GM18517 (cell line): ENCODE measurements around the gene GLDC.

Experiments used
- ATAC-seq: cut with Tn5 transposase; IDR thresholded peaks from one replicate; pipeline ENCODE4 v1.9.1; 2021; ENCODE audit warnings: mild to moderate bottlenecking, moderate library complexity; ENCODE audit not compliant: unreplicated experiment

The GLDC gene

GRCh38 chr9:6665628-6666027 is 20.1 kb upstream of the GLDC start:
- no peak for ATAC-seq

- ATAC-seq: no peak
Observed at GRCh38 chr9:6664204-6664680, 18.7 kb upstream of the GLDC start.

- no peak for ATAC-seq
Observed at GRCh38 chr9:6660512-6660911, 15.0 kb upstream of the GLDC start.

- ATAC-seq: no peak
Observed at GRCh38 chr9:6658628-6659353, 13.3 kb upstream of the GLDC start.

DNA sequence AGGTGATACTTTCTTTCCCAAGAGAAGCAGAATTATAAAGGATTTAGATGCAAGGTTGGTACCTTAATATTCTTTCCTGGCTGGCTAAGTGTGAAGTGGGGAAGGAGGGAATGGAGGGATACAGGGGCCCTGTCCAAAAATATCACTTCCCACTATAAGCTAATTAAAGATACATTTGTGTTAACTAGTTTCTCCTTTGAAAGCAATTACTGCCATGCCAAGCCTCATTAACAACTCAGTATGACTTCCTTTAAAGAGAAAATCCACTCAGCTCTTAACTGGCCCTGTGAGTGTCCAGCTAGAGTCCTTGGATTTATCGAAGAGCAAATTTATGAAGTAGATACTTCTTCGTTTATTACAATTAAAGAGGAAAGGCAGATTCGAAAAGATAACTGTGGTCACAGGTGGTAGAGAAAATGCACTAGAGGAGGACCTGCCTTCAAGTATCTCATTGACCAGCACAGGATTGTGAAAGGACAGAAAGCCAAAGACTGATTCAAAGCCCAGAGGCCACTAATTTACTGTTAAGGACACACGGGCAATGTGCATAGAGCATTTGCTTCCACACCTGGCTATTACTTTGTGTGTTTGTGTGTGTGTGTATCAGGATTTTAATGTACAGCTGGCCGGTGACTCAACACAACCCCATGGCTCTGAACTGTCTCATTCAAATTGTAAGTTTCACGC is 11.2 kb upstream of the GLDC start:
- ATAC-seq: no peak

GRCh38 chr9:6655036-6655435 is 9.5 kb upstream of the GLDC start:
- ATAC-seq: peak; percentile 96

DNA sequence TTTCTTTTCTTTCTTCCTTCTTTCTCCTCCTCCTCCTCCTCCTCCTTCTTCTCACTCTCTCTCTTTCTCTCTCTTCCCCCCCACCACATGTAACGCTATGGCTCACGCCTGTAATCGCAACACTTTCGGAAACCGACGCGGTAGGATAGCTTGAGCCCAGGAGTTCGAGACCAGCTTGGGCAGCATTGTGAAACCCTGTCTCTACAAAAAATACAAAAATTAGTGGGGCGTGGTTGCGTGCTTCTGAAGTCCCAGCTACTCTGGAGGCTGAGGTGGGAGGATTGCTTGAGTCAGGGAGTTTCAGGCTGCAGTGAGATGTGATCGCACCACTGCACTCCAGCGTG is 736 bp upstream of the GLDC start:
- peak; percentile 38 for ATAC-seq

GRCh38 chr9:6645105-6645354 is 499 bp downstream of the GLDC start:
- peak; percentile 25 for ATAC-seq

DNA sequence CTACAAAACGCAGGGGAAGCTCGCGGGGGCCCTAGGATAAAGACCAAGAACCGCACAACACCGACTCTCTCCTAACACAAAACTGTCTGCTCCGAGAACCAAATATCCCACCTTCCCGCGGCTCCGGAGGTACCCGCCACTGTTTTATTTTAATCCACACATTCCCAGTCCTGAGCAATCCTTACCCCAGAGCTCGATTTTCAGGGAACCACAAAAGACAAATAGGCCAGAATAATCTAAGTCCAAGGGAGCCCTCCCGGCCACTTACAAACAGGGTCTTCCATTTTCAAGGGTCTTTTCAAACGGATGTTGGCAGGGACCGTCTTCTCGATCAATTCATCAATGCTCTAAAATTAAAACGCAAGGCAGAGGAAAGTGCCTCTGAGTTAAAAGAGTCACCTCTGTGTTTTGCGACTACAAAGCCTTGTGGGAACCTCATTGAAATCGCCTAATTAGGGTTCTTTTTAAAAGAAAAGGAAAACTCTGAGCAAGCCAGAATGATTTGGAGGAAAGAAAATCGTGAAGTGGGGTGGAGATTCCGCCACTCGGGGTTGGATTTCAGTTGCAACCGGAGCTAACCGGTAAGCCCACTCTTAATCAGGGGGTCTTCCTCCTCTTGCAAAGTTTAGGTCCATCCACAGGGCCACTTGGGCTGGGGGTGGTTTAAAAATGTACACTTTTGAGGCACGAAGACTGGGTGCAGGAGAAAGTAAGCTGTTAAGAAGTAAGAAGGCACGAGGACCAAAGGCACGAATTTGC is 1.0 kb downstream of the GLDC start:
- ATAC-seq: no peak

DNA sequence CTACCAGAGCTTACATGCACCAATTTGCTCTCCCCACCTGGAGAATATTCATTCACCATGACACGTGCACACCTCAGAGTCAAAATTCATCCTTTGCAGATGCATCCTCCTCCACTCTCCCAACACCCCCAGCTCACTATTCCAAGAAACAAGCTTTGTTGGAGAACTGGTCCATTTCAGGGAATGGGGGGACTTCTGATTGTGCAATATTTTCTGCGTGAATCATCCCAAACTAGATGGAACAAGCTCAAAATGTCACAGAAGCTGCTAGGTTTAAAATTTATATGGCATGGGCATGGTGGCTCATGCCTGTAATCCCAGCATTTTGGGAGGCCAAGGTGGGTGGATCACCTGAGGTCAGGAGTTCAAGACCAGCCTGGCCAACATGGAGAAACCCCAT is 3.6 kb downstream of the GLDC start:
- ATAC-seq: no peak

DNA sequence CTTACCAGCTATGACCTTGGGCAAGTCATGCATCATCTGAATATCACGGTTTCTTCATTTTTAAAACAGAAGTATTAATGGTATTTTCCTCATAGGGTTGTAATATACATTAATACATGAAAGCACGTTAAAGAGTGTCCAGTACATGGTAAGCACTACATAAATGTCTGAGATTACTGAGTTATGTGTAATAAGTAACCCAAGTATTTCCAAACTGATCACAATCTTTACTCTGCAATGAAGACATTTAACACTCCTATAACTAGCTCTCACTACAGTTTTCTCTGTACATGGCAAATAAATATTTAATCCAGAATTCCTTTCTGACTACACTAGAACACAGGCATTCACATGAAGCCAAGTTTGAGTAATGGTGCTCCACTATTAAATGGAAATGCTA is 4.0 kb downstream of the GLDC start:
- no peak for ATAC-seq

- no peak for ATAC-seq
Observed at GRCh38 chr9:6641056-6641455, 4.5 kb downstream of the GLDC start.

- no peak for ATAC-seq
Observed at GRCh38 chr9:6640268-6641051, 5.1 kb downstream of the GLDC start.

- no peak for ATAC-seq
Observed at GRCh38 chr9:6639622-6640021, 5.9 kb downstream of the GLDC start.

GRCh38 chr9:6634444-6634843 is 11.1 kb downstream of the GLDC start:
- no peak for ATAC-seq

- ATAC-seq: no peak
Observed at GRCh38 chr9:6633378-6633777, 12.2 kb downstream of the GLDC start.

GRCh38 chr9:6632516-6633183 is 12.9 kb downstream of the GLDC start:
- ATAC-seq: peak; percentile 97

DNA sequence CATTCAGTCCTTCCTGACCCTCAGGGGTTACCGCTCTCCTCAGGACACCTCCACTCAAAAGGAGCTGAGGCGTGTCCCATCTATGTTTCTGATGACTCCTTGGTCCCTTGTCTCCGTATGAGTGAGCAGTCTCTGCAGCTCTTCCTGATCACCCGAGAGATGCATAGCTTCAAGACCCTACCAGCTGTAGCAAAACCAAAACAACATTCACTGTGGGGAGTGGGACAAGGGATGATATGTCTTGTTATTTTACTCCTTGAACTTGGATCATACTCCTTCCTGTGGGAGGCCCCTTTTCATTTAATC is 14.4 kb downstream of the GLDC start:
- no peak for ATAC-seq

DNA sequence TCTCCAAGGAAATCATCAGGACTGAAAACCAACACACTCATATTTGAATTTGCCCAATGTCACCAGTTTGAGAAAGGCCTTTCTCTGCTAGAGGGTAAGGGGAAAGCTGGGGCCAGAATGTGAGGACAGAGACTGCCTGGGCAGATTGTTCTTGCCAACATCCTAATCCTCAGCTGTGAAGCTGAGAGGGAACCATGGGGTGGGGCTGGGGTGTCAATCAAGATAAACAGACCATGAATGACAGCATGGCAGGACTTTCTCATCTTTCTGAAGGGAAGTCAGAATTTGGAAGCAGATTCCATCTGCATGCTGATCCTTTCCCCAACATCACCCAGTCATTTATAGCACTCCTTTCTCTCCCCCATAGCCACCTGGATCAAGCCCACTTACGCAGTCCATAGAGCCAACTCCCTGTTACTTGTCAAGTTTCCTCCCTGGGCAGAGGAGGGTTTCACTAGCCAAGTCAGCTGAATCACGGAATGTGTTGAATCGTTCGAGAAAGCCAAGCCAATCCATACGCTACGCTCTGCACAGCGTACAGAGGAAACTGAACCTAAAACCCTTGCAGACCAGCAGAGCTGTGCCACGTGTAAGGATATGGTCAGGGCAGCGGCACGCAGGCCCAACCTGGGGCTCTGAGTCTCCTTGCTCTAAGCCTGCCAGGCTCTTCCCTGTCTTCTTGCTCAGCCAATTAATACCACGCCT is 14.9 kb downstream of the GLDC start:
- no peak for ATAC-seq

- no peak for ATAC-seq
Observed at GRCh38 chr9:6628704-6629103, 16.8 kb downstream of the GLDC start.
